ENCODE results near the gene MICALL1.

Gene MICALL1

GRCh38 chr22:37927637-37927936 lies 21.5 kb downstream of the MICALL1 start:
- Histone ChIP-seq H3K4me3 (ENCODE audit: low read depth, low read length) (no peak overlapping the region), H3K27me3 (replicated peaks) (no peaks in the 10 kb centered on the region), H3K36me3 (replicated peaks) (peaks cover 74% of the 10 kb centered on the region), H3K27ac (no peak overlapping the region)
- no peak for DNase-seq
- in situ Hi-C loops (cut with HindIII; ENCODE audit: low pct_ligation_motif_present, low sequenced_read_pairs) = no loop called here
- no peak for TF ChIP-seq CTCF (IDR thresholded peaks at IDR 0.05; ENCODE audit: low read depth, low read length, missing control alignments)

- in situ Hi-C loops (cut with HindIII; ENCODE audit: low pct_ligation_motif_present, low sequenced_read_pairs) = no loop called here
- H3K27me3 ChIP-seq (replicated peaks) = no peaks in the 10 kb centered on the region
- H3K4me3 ChIP-seq (ENCODE audit: low read depth, low read length) = no peak overlapping the region
- no peak for TF ChIP-seq CTCF (IDR thresholded peaks at IDR 0.05; ENCODE audit: low read depth, low read length, missing control alignments)
- H3K36me3 ChIP-seq (replicated peaks) = peaks cover 75% of the 10 kb centered on the region
- no peak overlapping the region for H3K27ac ChIP-seq
- no peak for DNase-seq
Measured at GRCh38 chr22:37929390-37929789, 23.3 kb downstream of the MICALL1 start.

GRCh38 chr22:37930270-37930951 lies 24.3 kb downstream of the MICALL1 start:
- peak; percentile 77 for TF ChIP-seq CTCF (IDR thresholded peaks at IDR 0.05; ENCODE audit: low read depth, low read length, missing control alignments)
- Histone ChIP-seq H3K27me3 (replicated peaks) (no peaks in the 10 kb centered on the region), H3K27ac (no peak overlapping the region), H3K4me3 (ENCODE audit: low read depth, low read length) (no peak overlapping the region), H3K36me3 (replicated peaks) (peaks cover 68% of the 10 kb centered on the region)
- in situ Hi-C loops (cut with HindIII; ENCODE audit: low pct_ligation_motif_present, low sequenced_read_pairs) = no loop called here
- no peak for DNase-seq

GRCh38 chr22:37930952-37931440 lies 24.9 kb downstream of the MICALL1 start:
- in situ Hi-C loops (cut with HindIII; ENCODE audit: low pct_ligation_motif_present, low sequenced_read_pairs) = no loop called here
- TF ChIP-seq CTCF (IDR thresholded peaks at IDR 0.05; ENCODE audit: low read depth, low read length, missing control alignments) = no peak
- Histone ChIP-seq H3K36me3 (replicated peaks) (peaks cover 62% of the 10 kb centered on the region), H3K27ac (no peak overlapping the region), H3K4me3 (ENCODE audit: low read depth, low read length) (no peak overlapping the region), H3K27me3 (replicated peaks) (no peaks in the 10 kb centered on the region)
- DNase-seq = no peak

- Histone ChIP-seq H3K27ac (no peak overlapping the region), H3K27me3 (replicated peaks) (no peaks in the 10 kb centered on the region), H3K4me3 (ENCODE audit: low read depth, low read length) (no peak overlapping the region), H3K36me3 (replicated peaks) (peaks cover 56% of the 10 kb centered on the region)
- no peak for TF ChIP-seq CTCF (IDR thresholded peaks at IDR 0.05; ENCODE audit: low read depth, low read length, missing control alignments)
- no peak for DNase-seq
- in situ Hi-C loops (cut with HindIII; ENCODE audit: low pct_ligation_motif_present, low sequenced_read_pairs) = no loop called here
Measured at GRCh38 chr22:37931893-37932389, 25.8 kb downstream of the MICALL1 start.

- Histone ChIP-seq H3K27ac (no peak overlapping the region), H3K4me3 (ENCODE audit: low read depth, low read length) (no peak overlapping the region), H3K36me3 (replicated peaks) (peaks cover 53% of the 10 kb centered on the region), H3K27me3 (replicated peaks) (no peaks in the 10 kb centered on the region)
- no peak for TF ChIP-seq CTCF (IDR thresholded peaks at IDR 0.05; ENCODE audit: low read depth, low read length, missing control alignments)
- in situ Hi-C loops (cut with HindIII; ENCODE audit: low pct_ligation_motif_present, low sequenced_read_pairs) = no loop called here
- DNase-seq = no peak
Measured at GRCh38 chr22:37932401-37932800, 26.3 kb downstream of the MICALL1 start.
